BLaER1 treated with 17β-estradiol and CSF1 and Interleukin-3, amounts not matched to agents 10 nM and 100 nM (cell line): ENCODE measurements around the gene OR51B6.
"Not testable (repeated sequence)": the region's sequence is repeated elsewhere in the genome, so short reads cannot be mapped to it uniquely, and the experiment has no call there.

Experiments used
- H3K27ac ChIP-seq, 11 experiments: shearing (Covaris generic); formaldehyde crosslinking; 2 replicates each; pipeline ENCODE4 v1.8.1; 2022
- H3K27me3 ChIP-seq, 11 experiments: shearing (Covaris generic); formaldehyde crosslinking; 2 replicates each; pipeline ENCODE4 v1.8.1; 2022
- H3K36me3 ChIP-seq, 11 experiments: shearing (Covaris generic); formaldehyde crosslinking; 2 replicates each; pipeline ENCODE4 v1.8.1; 2022
- H3K4me1 ChIP-seq, 10 experiments: shearing (Covaris generic); formaldehyde crosslinking; 2 replicates each; pipeline ENCODE4 v1.8.1; 2022
- H3K4me2 ChIP-seq, 11 experiments: shearing (Covaris generic); formaldehyde crosslinking; 2 replicates each; pipeline ENCODE4 v1.8.1; 2022
- H3K4me3 ChIP-seq, 10 experiments: shearing (Covaris generic); formaldehyde crosslinking; 2 replicates each; pipeline ENCODE4 v1.8.1; 2022
- H3K9ac ChIP-seq, 11 experiments: shearing (Covaris generic); formaldehyde crosslinking; 2 replicates each; pipeline ENCODE4 v1.8.1; 2022
- H3K9me3 ChIP-seq, 11 experiments: shearing (Covaris generic); formaldehyde crosslinking; replicated peaks in 1 of 11; 2 replicates each; pipeline ENCODE4 v1.8.1; 2022
- H4K20me1 ChIP-seq, 11 experiments: shearing (Covaris generic); formaldehyde crosslinking; 2 replicates each; pipeline ENCODE4 v1.8.1; 2022
- Cebpa-rat ChIP-seq, 11 experiments: shearing (Covaris generic); IDR thresholded peaks; 2 replicates each; pipeline ENCODE4 v1.8.1; 2022

Gene OR51B6

DNA sequence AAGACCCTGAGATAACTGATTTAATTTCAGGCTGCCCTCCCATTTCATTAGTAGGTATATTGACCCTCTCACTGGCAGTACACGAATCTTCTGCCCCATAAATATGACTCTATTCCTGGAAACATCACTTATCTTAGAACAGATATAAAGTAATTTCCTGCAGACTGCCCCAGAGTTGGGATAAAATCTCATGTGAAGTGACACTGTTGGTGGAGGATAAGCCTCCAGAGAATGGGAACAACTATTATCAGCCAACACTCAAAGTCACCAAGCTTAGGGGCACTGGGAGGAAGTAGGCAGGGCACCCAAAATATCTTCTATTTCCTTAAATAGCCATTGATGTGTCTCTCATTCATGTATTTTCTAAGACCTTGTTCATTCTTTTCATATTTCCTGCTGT is 16.1 kb upstream of the OR51B6 start:
- peaks cover 0 to 9% (median 5%) of the 10 kb centered on the region in 10 experiments; a peak in 8 of 20 replicates for H3K4me1 ChIP-seq
- no peaks in the 10 kb centered on the region for H3K36me3 ChIP-seq
- no peaks in the 10 kb centered on the region for H3K9me3 ChIP-seq
- H3K4me3 ChIP-seq: no peak overlapping the region
- H3K27ac ChIP-seq: no peak overlapping the region
- no peak for TF ChIP-seq Cebpa-rat (IDR thresholded peaks at IDR 0.05)
- H3K27me3 ChIP-seq: no peaks in the 10 kb centered on the region
- no peaks in the 10 kb centered on the region for H4K20me1 ChIP-seq
- H3K9ac ChIP-seq: no peak overlapping the region
- peak overlapping the region in 8 of 11 experiments; percentile 5 to 34 (median 13); a peak in 6 of 22 replicates for H3K4me2 ChIP-seq

DNA sequence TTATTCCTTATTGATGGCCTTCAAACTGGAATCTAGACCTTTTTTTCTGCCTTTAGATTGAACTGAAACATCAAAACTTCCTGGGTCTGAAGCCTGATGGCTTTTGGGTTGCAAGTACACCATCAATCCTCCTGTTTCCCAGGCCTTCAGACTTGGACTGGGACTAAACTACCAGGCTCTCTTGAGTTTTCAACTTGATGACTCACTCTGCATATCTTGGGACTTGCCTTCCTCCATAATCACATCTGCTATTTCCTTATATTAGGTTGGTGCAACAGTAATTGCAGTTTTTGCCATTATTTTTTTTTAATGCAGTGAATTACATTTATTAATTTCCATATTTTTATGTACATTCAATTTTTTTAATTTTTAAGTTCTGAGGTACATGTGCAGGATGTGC is 15.0 kb upstream of the OR51B6 start:
- Histone ChIP-seq H3K4me3 (no peak overlapping the region), H3K9ac (no peak overlapping the region), H3K36me3 (no peaks in the 10 kb centered on the region), H3K4me2 (no peak overlapping the region), H3K27ac (no peak overlapping the region), H3K4me1 (peaks cover 0 to 9% (median 5%) of the 10 kb centered on the region in 10 experiments; a peak in 8 of 20 replicates), H4K20me1 (no peaks in the 10 kb centered on the region), H3K9me3 (no peaks in the 10 kb centered on the region), H3K27me3 (no peaks in the 10 kb centered on the region)
- TF ChIP-seq Cebpa-rat (IDR thresholded peaks at IDR 0.05): no peak

DNA sequence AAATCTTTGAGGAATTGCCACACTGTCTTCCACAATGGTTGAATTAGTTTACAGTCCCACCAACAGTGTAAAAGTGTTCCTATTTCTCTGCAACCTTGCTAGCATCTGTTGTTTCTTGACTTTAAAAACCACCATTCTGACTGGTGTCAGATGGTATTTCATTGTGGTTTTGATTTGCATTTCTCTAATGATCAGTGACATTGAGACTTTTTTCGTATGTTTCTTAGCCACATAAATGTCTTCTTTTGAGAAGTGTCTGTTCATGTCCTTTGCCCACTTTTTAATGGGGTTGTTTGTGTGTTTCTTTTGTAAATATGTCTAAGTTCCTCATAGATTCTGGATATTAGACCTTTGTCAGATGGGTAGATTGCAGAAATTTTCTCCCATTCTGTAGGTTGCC is 14.1 kb upstream of the OR51B6 start:
- not testable (repeated sequence) for H3K4me2 ChIP-seq, H3K9me3 ChIP-seq, H3K27me3 ChIP-seq, H4K20me1 ChIP-seq, H3K36me3 ChIP-seq, H3K4me1 ChIP-seq, H3K9ac ChIP-seq, H3K4me3 ChIP-seq, H3K27ac ChIP-seq

DNA sequence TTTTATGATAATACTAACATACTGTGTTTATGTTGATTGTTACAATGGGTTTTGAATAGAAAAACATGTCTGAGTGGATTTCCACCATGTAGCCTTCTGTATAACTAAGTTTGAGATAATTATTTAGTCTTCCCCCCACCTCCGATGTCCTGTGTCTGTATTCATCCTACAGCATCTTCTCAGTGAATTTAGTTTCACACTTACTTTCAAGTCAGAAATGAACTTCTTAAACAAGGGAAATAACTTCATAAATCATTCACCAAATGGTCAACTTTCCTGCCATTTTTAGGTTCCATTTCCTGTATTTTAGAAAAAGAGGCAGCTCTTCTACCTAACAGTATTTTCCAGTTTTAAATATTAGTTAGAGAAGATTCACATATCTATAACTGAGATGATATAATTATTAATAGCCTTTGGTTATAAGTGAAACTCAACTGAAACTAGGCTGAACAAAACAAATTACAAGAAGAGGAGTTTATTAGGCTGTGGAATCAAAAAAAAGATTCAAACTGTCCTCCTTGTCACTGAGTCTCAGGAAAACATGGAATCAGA is 11.5 kb upstream of the OR51B6 start:
- H3K4me3 ChIP-seq: no peak overlapping the region
- no peak for TF ChIP-seq Cebpa-rat (IDR thresholded peaks at IDR 0.05)
- H3K4me1 ChIP-seq: peaks cover 0 to 8% (median 5%) of the 10 kb centered on the region in 10 experiments; a peak in 8 of 20 replicates
- H3K9ac ChIP-seq: no peak overlapping the region
- no peaks in the 10 kb centered on the region for H3K36me3 ChIP-seq
- no peaks in the 10 kb centered on the region for H3K9me3 ChIP-seq
- no peak overlapping the region for H3K4me2 ChIP-seq
- no peaks in the 10 kb centered on the region for H4K20me1 ChIP-seq
- H3K27ac ChIP-seq: no peak overlapping the region
- no peaks in the 10 kb centered on the region for H3K27me3 ChIP-seq

DNA sequence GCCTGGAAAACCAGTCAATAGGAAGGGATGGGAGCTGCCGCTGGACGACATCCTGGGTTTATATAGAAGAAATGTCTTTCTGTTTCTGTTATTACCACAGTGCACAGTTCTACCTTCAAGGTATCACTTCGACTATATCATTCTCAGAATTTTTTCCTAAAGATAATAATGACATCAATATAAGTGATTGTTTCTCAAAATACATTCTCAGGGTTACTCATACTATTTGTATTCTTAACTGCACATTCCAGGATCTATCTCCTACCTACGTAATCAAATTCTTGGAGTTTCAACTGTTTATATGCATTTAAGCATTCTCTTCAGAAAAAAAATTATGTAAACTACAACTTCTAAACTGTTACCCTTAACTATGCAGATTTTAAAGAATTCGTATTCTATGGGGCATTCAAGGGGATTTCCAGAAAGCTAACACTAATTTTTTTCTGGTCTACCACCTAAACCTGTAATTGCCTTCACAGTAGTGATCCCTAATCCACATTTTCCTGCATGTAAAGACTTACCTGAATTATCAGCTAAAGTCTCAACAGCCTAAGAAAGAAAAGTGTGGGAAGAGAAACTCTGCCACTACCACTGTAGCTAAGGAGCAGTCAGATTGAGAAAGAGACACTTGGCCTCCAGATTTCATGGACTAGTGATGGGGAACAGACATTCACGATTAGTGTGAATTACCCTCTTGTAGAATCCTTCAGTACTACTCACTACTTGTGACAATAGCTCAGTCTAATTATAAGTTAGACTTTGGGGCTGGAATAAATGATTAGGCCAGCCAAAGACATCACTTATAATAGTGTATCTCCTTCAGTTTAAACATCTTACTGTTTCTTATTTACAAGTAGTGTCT is 7.6 kb upstream of the OR51B6 start, which contains the start of gene OR51B5:
OR51B5 (minus strand) TSS at position 51 of the 862 bp plus-strand sequence; CDS start at position 51, 0 bp downstream.
- TF ChIP-seq Cebpa-rat (IDR thresholded peaks at IDR 0.05): no peak
- Histone ChIP-seq H3K4me2 (no peak within 1 kb of the TSS), H3K4me1 (no peaks in the 10 kb centered on the region), H3K4me3 (no peak within 1 kb of the TSS), H3K9ac (no peak within 1 kb of the TSS), H3K27ac (no peak within 1 kb of the TSS), H4K20me1 (no peaks in the 10 kb centered on the region), H3K36me3 (no peaks in the 10 kb centered on the region), H3K27me3 (no peaks in the 10 kb centered on the region), H3K9me3 (no peaks in the 10 kb centered on the region)

DNA sequence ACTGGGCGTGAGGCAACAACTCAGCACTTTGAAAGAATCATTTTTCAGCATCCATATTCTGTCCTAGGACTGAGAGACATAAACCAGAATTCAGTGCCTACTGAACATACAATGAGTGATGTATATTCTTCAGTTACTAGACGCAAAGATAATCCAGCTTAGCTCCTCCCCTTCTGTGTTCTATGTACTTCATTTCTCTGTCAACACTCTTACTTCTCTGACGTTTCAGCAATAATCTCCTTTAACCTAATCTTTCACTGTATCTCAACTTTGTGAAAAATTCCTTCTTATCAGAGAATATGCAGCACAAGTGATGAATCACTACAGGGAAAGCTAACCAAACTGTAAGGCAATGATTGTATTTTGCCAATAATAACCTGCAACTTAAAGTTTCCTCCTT is 5.5 kb upstream of the OR51B6 start:
- H3K36me3 ChIP-seq: no peaks in the 10 kb centered on the region
- no peak for TF ChIP-seq Cebpa-rat (IDR thresholded peaks at IDR 0.05)
- no peaks in the 10 kb centered on the region for H3K4me1 ChIP-seq
- H3K27ac ChIP-seq: no peak overlapping the region
- no peaks in the 10 kb centered on the region for H3K9me3 ChIP-seq
- H3K4me2 ChIP-seq: no peak overlapping the region
- H3K27me3 ChIP-seq: no peaks in the 10 kb centered on the region
- no peak overlapping the region for H3K9ac ChIP-seq
- no peak overlapping the region for H3K4me3 ChIP-seq
- no peaks in the 10 kb centered on the region for H4K20me1 ChIP-seq

DNA sequence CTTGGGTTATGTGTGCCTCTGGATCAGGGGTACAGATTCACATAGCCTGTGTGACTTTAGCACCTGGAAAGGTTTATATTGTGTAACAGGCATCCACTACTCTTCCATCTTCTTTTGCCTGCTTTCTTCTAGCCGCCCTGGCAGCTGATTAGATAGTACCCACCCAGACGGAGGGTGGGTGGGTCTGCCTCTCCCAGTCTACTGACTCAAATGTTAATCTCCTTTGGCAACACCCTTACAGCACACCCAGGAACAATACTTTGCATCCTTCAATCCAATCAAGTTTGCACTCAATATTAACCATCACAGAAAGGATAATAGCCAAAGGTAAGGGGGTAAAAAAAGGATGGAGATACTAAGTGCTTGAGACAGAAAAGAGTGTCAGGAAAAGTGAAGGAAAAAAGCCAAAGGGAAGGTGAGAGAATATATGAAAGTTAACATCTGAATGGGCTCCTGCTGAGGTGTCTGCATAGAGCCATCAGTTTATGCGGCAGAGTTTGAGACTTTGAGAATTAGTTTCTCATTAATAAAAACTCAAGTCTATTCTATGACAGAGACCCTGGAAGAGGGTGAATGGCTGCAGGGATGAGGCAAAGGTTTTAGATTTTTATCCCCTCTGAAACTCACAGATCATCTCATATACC is 2.6 kb upstream of the OR51B6 start:
- Histone ChIP-seq H3K4me1 (no peaks in the 10 kb centered on the region), H3K9ac (no peak overlapping the region), H3K9me3 (no peaks in the 10 kb centered on the region), H3K4me2 (no peak overlapping the region), H3K36me3 (no peaks in the 10 kb centered on the region), H3K4me3 (no peak overlapping the region), H3K27ac (no peak overlapping the region), H3K27me3 (no peaks in the 10 kb centered on the region), H4K20me1 (no peaks in the 10 kb centered on the region)
- TF ChIP-seq Cebpa-rat (IDR thresholded peaks at IDR 0.05): no peak

DNA sequence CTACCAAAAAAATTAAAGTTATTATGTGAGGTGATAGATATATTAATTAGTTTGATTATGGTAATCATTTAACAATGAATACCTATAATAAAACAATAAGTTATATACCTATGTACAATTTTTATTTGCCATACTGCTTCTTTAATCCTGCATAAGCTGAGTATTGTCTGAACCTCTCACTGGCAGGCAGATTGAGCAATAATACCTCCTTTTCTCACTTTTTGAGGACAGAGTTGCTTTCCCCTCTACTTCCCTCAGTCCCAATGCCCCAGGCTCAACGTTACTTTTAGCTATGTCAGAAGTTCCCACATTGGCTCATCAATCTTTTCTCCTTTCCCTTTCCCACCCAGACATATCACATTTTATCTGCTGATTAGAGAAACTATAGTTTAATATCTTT is 1.8 kb upstream of the OR51B6 start:
- no peaks in the 10 kb centered on the region for H4K20me1 ChIP-seq
- no peak overlapping the region for H3K9ac ChIP-seq
- H3K27me3 ChIP-seq: no peaks in the 10 kb centered on the region
- H3K36me3 ChIP-seq: no peaks in the 10 kb centered on the region
- no peak overlapping the region for H3K4me2 ChIP-seq
- H3K9me3 ChIP-seq: no peaks in the 10 kb centered on the region
- no peak for TF ChIP-seq Cebpa-rat (IDR thresholded peaks at IDR 0.05)
- no peak overlapping the region for H3K4me3 ChIP-seq
- H3K4me1 ChIP-seq: no peaks in the 10 kb centered on the region
- H3K27ac ChIP-seq: no peak overlapping the region

DNA sequence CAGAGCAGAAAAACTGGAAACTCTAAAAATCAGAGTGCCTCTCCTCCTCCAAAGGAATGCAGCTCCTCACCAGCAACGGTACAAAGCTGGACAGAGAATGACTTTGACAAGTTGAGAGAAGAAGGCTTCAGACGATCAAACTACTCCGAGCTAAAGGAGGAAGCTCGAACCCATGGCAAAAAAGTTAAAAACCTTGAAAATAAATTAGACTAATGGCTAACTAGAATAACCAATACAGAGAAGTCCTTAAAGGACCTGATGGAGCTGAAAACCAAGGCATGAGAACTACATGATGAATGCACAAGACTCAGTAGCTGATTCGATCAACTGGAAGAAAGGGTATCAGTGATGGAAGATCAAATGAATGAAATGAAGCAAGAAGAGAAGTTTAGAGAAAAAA is 4.7 kb downstream of the OR51B6 start:
- not testable (repeated sequence) for H3K9ac ChIP-seq, H3K4me1 ChIP-seq, H3K27me3 ChIP-seq, H3K4me2 ChIP-seq, H4K20me1 ChIP-seq, H3K9me3 ChIP-seq, H3K27ac ChIP-seq, H3K36me3 ChIP-seq, H3K4me3 ChIP-seq
